K562 (cell line): ENCODE measurements around the gene COL13A1. TPM values are rescaled to one million over a fixed set of nuclear protein-coding genes. Genes with fewer than 3 reads are reported as not detected.

ENCODE experiments used
- EHMT2 ChIP-seq: fragments of 450-650 bp; IDR thresholded peaks from 2 replicates; pipeline ENCODE4 v1.6.1; 2018; ENCODE audit warnings: antibody characterized with exemption
- KAT2B ChIP-seq: IDR thresholded peaks from one replicate; pipeline ENCODE4 v1.6.1; 2012; ENCODE audit warnings: low read depth, mild to moderate bottlenecking, control low read depth, inconsistent platforms, low read length, moderate library complexity
- KHSRP ChIP-seq: fragments of 450-650 bp; IDR thresholded peaks from 2 replicates; pipeline ENCODE4 v1.6.1; 2017
- NBN ChIP-seq: fragments of 450-650 bp; IDR thresholded peaks from 2 replicates; pipeline ENCODE4 v1.6.1; 2016; ENCODE audit warnings: low read depth, mild to moderate bottlenecking
- YBX1 ChIP-seq: fragments of 450-650 bp; IDR thresholded peaks from 2 replicates; pipeline ENCODE4 v1.7.1; 2016; ENCODE audit warnings: mild to moderate bottlenecking
- ZBTB17 ChIP-seq: fragments of 450-650 bp; formaldehyde crosslinking; IDR thresholded peaks from 2 replicates; pipeline ENCODE4 v1.4.0; 2020; ENCODE audit warnings: mild to moderate bottlenecking
- polyA plus RNA-seq, 8 experiments: library from polyadenylated mRNA; depleted of rRNA in 4 of 8; stranded (reverse) in 5 of 8; unstranded in 3 of 8; fragments of >200 nt; fragmentation: Nextera tagmentation in 2 of 8; fragmentation: Illumina TruSeq in 1 of 8; extraction: Ambion mirVana in 2 of 8; extraction: Trizol in 1 of 8; gene quantifications; 2 replicates each; pipeline versions ENCODE4 v1.2.1 to v1.2.3, GENCODE V29; 2011 to 2014; ENCODE audit warnings: inconsistent platforms in 1 of 8, missing spikeins in 1 of 8
- total RNA-seq, 7 experiments: library from RNA; depleted of rRNA in 6 of 7; stranded (reverse); fragments of >200 nt in 6 of 7; fragmentation: Illumina TruSeq in 2 of 7; extraction: Trizol in 2 of 7; gene quantifications; 2 replicates each; pipeline versions ENCODE4 v1.2.1 to v1.2.3, GENCODE V29; 2011 to 2021; ENCODE audit warnings: low replicate concordance in 1 of 7
- TF ChIP-seq, protein P1 (sequence below): fragments of 450-650 bp; IDR thresholded peaks from 2 replicates; pipeline ENCODE4 v1.6.1; 2018; ENCODE audit warnings: mild to moderate bottlenecking, low read depth; ENCODE audit not compliant: partially characterized antibody
- TF ChIP-seq, protein P2 (sequence below), 2 experiments: fragments of 450-650 bp in 1 of 2; sonication (generic) in 1 of 2; formaldehyde crosslinking; conservative IDR thresholded peaks; 2 replicates each; pipeline versions ENCODE4 v1.4.0 to v1.8.1; 2020 to 2022; ENCODE audit warnings: mild to moderate bottlenecking in 1 of 2, missing genetic modification reagents in 1 of 2
- TF ChIP-seq, protein P3 (sequence below): sonication (generic); formaldehyde crosslinking; IDR thresholded peaks from 2 replicates; pipeline ENCODE4 v1.8.0; 2022; ENCODE audit warnings: missing genetic modification reagents, mild to moderate bottlenecking, borderline replicate concordance
- TF ChIP-seq, protein P4 (sequence below): fragments of 450-650 bp; IDR thresholded peaks from 2 replicates; pipeline ENCODE4 v1.6.1; 2017; ENCODE audit warnings: antibody characterized with exemption

The COL13A1 gene
- total and polyA plus RNA-seq, 9 of the 15 experiments (the other 6 are each of a cell fraction or from before 2014, with no cell fraction given): not detected

DNA sequence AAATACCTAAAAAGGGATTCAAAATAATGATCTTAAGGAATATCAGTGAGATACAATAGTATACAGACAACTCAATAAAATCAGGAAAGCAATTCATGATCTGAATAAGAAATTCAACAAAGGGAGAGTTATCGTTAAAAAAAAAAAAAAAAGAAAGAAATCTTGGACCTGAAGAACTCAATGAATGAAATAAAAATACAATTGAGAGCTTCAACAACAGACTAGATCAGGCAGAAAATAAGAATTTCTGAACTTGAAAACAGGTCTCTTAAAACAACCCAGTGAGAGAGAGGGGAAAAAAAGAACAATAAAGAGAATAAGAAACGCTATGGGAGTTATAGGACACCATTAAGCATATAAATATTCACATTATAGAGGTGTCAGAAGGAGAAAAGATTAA is 179.0 kb downstream of the COL13A1 start (continued):
- TF ChIP-seq, protein P1, sequence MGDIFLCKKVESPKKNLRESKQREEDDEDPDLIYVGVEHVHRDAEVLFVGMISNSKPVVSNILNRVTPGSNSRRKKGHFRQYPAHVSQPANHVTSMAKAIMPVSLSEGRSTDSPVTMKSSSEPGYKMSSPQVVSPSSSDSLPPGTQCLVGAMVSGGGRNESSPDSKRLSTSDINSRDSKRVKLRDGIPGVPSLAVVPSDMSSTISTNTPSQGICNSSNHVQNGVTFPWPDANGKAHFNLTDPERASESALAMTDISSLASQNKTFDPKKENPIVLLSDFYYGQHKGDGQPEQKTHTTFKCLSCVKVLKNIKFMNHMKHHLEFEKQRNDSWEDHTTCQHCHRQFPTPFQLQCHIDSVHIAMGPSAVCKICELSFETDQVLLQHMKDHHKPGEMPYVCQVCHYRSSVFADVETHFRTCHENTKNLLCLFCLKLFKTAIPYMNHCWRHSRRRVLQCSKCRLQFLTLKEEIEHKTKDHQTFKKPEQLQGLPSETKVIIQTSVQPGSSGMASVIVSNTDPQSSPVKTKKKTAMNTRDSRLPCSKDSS: peak; percentile 71
- TF ChIP-seq EHMT2 (no peak), YBX1 (no peak), KAT2B (no peak), ZBTB17 (no peak), KHSRP (no peak), NBN (0 out of 2 replicates have a peak, but pooled peaks have one; percentile 38)
- TF ChIP-seq, protein P2, sequence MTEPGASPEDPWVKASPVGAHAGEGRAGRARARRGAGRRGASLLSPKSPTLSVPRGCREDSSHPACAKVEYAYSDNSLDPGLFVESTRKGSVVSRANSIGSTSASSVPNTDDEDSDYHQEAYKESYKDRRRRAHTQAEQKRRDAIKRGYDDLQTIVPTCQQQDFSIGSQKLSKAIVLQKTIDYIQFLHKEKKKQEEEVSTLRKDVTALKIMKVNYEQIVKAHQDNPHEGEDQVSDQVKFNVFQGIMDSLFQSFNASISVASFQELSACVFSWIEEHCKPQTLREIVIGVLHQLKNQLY (CRISPR knock-in tag; conservative IDR thresholded peaks at IDR 0.05): no peak
- TF ChIP-seq, protein P3, sequence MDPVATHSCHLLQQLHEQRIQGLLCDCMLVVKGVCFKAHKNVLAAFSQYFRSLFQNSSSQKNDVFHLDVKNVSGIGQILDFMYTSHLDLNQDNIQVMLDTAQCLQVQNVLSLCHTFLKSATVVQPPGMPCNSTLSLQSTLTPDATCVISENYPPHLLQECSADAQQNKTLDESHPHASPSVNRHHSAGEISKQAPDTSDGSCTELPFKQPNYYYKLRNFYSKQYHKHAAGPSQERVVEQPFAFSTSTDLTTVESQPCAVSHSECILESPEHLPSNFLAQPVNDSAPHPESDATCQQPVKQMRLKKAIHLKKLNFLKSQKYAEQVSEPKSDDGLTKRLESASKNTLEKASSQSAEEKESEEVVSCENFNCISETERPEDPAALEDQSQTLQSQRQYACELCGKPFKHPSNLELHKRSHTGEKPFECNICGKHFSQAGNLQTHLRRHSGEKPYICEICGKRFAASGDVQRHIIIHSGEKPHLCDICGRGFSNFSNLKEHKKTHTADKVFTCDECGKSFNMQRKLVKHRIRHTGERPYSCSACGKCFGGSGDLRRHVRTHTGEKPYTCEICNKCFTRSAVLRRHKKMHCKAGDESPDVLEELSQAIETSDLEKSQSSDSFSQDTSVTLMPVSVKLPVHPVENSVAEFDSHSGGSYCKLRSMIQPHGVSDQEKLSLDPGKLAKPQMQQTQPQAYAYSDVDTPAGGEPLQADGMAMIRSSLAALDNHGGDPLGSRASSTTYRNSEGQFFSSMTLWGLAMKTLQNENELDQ (CRISPR knock-in tag): no peak
- TF ChIP-seq, protein P4, sequence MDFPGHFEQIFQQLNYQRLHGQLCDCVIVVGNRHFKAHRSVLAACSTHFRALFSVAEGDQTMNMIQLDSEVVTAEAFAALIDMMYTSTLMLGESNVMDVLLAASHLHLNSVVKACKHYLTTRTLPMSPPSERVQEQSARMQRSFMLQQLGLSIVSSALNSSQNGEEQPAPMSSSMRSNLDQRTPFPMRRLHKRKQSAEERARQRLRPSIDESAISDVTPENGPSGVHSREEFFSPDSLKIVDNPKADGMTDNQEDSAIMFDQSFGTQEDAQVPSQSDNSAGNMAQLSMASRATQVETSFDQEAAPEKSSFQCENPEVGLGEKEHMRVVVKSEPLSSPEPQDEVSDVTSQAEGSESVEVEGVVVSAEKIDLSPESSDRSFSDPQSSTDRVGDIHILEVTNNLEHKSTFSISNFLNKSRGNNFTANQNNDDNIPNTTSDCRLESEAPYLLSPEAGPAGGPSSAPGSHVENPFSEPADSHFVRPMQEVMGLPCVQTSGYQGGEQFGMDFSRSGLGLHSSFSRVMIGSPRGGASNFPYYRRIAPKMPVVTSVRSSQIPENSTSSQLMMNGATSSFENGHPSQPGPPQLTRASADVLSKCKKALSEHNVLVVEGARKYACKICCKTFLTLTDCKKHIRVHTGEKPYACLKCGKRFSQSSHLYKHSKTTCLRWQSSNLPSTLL: 0 out of 2 replicates have a peak, but pooled peaks have one; percentile 22
